ENCODE data around the gene TEDDM1.

- TF ChIP-seq, protein P1, sequence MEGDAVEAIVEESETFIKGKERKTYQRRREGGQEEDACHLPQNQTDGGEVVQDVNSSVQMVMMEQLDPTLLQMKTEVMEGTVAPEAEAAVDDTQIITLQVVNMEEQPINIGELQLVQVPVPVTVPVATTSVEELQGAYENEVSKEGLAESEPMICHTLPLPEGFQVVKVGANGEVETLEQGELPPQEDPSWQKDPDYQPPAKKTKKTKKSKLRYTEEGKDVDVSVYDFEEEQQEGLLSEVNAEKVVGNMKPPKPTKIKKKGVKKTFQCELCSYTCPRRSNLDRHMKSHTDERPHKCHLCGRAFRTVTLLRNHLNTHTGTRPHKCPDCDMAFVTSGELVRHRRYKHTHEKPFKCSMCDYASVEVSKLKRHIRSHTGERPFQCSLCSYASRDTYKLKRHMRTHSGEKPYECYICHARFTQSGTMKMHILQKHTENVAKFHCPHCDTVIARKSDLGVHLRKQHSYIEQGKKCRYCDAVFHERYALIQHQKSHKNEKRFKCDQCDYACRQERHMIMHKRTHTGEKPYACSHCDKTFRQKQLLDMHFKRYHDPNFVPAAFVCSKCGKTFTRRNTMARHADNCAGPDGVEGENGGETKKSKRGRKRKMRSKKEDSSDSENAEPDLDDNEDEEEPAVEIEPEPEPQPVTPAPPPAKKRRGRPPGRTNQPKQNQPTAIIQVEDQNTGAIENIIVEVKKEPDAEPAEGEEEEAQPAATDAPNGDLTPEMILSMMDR (conservative IDR thresholded peaks at IDR 0.05), result no peak
- no peak for TF ChIP-seq ZFX (IDR thresholded peaks at IDR 0.05)
Observed at GRCh38 chr1:182413486-182413885, 13.0 kb upstream of the TEDDM1 start.

Data from C4-2B (cell line).